CD4-positive, alpha-beta T cell treated with Interleukin-17A for 1 hour (primary cell): ENCODE results near the gene PROSER3.
"Not testable (repeated sequence)": the region's sequence is repeated elsewhere in the genome, so short reads cannot be mapped to it uniquely, and the experiment has no call there.

Experiments used
- DNase-seq: peaks from one replicate; pipeline ENCODE4 v3.0.0-alpha.2; 2020

The PROSER3 gene

DNA sequence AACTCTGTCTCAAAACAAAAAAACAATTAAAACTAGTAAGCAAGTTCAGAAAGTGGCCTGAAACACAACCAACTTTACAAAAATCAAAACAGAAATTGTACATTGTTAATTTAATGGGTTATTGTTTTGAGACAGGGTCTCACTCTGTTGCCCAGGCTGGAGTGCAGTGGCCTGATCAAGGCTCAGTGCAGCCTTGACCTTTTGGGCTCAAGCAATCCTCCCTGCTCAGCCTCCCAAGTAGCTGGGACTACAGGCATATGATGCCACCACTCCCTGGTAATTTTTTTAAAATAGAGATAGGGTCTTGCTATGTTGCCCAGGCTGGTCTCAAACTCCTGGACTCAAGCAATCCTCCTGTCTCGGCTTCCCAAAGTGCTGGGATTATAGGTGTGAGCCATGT, 37.6 kb downstream of the PROSER3 start:
- DNase-seq = not testable (repeated sequence)

DNA sequence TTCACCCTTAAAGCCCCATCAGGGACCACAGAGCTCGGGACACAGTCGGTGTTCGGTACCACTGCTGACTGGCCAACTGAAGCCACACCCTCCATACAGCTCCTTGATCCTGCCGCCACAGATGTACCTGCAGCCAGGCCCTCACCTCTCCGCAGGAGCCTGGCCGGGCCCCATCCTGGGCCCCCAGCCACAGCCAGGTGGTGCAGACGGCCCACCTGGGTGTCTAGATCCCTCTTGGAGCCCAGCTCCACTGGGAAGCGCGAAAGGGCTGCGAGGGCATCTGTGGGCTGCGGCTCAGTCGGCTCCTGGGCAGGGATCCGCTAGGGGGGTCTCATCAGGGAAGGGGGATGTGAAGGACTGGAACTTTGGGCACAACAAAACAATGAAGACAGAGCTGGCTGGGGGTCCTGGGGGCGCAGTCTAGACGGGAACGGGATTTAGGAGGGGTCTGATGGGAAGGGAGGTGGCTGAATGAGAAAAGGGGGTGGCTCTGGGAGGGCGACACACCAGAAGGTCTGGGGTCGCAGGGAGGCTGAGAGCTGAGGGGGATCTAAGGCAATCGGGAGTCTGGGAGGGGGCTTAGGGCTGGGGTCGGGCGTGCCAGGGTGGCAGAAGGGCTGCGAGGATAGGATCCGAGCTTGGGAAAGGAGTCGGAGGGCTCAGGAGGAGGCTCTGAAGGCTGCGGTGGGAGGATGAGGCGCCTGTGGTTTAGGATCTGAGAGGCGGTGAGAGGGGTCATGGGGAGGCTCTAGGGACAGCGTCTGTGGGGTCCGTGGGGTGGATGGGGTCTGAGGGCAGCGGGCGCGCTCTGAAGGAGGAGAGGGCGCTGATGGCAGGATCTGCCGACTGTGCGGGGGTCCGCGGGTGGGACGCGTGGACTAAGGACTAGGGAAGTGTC, 38.9 kb downstream of the PROSER3 start:
- DNase-seq = no peak

DNA sequence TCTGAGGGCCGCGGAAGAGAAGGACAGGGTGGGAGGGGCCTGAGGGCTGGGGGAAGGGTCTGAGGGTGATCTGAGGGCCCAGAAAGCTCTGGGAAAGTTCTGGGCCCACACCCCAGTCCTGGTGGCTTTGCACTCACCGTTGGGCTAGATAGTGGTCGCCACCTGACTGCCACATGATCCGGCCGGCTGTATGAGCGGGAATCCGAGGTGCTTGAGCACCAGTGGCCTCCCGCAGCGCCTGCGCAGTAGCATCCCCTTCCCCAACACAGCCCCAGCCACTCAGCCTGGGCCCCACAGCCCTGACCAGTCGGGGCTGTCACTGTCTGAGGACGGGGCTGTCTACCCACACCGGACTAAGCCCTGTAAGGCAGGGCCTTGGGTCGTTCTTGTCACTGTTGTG, 39.7 kb downstream of the PROSER3 start:
- no peak for DNase-seq

DNA sequence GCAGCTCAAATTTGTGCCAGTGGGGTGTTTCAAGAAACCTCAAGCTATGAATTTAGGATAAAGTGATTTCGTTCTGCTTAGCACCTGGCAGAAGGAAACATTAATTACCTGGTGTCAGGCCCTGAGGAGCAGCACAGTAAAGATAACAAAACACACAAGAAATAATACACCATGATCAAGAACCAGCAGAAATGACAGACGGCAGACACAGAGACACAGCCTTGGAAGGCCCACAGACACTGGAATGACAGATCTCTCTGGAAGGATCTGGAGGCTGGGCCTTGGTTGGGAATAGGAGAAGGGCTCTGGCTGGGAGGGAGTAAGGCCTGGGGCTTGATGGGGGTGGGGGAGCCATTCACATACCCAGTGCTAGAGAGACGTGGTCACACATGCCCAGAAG, 43.9 kb downstream of the PROSER3 start:
- DNase-seq = no peak

DNA sequence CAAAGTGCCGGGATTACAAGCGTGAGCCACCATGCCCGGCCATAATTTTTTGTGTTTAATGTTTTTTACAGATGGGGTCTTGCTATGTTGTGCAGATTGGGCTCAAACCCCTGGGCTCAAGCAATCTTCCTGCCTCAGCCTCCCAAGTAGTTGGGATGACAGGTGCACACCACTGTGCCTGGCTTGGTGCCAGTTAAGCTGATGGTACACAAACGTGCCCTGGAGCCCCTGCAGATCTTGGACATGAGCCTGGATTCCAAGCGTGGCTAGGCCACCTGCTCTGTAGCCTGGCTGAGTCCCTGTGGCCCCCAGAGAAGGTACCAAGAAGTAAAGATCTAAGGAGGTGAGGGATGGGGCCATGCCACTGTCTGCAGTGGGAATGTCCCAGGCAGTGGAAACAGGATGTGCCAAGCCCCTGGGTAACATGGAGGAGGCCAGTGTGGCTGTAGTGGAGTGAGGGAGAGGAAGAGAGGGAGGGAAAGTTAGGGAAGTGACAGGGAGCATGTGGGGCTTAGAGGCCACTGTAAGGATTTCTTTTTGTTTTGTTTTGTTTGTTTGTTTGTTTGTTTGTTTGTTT, 47.6 kb downstream of the PROSER3 start:
- no peak for DNase-seq

DNA sequence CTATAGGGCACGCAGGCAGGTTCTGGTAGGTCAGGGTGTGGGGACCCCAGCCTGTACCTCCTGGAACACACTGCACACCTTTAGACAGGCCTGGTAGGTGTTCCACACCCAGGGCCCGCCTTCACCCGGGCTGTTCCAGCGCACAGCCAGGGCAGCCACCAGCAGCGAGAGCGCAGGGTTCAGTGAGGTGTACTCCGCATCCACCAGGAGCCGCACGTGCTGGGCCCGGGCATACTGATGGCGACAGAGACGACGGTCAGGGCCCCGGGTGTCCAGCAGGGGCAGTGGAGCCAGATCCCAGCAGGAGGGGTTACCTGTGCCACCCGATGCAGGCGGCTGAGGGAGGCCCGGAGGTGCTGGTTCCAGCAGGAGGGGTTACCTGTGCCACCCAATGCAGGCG, 48.6 kb downstream of the PROSER3 start:
- DNase-seq = no peak

DNA sequence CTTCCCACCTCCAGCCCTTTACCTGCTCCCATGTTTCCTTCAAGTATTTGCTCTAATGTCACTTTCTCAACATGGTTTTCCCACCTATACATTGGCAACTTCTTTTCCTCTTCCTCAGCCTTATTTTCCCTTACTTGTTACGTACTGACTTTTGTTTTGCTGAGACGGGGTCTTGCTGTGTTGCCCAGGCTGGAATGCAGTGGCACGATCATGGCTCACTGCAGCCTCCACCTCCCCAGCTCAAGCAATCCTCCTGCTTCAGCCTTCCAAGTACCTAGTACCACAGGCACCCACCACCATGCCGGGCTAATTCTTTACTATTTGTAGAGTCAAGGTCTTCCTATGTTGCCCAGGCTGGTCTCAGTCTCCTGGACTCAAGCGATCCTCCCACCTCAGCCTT, 49.7 kb downstream of the PROSER3 start:
- DNase-seq = no peak

DNA sequence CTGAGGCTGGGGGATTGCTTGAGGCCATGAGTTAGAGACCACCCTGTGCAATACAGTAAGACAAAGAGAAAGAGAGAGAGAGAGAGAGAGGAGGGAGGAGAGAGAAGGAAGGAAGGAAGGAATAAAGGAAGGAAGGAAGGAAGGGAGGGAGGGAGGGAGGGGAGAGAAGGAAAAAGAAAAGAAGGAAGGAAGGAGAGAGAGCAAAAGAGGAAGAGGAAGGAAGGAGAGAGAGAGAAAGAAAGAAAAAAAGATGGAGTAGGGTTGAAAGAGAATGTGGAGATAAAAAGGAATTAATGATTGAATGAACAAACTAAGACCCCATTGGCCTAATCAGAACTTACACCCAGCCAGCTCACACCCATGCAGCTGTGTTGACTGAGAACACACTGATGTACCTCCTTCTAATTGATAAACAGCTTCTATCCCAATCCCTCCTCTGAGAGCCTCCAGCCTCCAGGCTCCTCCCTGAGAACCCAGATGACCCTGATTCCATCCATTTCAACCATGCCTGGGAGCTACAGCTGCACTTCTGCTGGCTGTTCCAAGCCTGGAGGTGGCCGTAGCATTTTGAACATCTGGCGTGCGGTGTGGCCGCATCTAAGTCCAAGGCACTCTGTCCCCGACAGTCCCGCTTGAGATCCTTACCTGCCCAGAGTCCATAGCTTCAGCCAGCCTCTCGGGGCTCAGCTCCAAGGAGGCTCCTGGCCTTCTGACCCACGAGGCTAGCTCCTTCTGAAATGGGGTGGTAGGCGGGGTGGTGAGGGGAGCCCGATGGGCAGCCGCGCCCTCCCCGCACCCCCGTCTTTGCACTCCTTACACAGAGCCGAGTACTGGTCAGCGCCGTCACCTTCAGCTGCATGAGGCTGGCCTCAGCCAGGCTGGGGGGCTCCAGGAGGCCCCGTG, 53.6 kb downstream of the PROSER3 start:
- DNase-seq = no peak

DNA sequence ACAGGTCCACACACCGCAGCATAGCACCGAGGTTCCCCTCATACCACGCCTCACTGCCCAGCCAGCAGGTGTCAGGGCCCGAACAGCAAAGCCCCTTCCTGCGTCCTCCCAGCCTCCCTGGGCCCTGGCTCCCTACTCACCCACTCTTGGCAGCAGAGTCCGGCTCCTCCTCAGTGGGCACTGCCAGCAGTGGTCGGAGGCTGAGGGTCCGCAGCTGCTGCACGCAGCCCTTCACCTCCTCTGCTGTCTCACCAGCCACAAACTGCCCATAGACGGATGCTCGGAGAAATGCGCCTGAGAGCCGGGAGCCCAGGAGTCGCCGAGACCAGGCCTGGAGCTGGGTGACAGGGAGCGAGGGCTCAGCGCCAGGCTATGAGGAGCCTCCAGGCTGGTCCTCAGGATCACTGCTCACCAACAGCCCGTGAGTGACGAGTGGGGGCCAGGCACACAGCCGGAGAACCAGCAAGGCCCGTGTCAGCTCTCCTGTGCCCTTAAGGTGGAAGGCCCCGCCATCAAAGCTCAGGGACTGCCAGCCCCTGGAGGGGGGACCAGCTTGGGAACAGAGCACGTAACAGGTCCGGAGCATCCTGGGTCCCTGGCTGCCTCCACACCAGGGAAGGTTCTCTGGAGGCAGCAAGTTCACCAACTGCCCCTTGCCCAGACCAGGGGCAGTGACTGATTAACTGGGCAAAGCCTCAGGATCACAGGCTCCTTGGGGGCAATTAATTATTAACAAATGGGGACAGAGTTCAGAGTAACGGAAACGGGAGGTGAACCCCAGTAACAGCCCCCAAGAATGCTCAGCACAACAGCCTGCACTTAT, 54.5 kb downstream of the PROSER3 start, which contains the start of gene PRODH2:
Gene PRODH2 (minus strand): TSS at position 626 of the 823 bp plus-strand sequence. CDS start 40 bp downstream, at position 586.
- DNase-seq = no peak

DNA sequence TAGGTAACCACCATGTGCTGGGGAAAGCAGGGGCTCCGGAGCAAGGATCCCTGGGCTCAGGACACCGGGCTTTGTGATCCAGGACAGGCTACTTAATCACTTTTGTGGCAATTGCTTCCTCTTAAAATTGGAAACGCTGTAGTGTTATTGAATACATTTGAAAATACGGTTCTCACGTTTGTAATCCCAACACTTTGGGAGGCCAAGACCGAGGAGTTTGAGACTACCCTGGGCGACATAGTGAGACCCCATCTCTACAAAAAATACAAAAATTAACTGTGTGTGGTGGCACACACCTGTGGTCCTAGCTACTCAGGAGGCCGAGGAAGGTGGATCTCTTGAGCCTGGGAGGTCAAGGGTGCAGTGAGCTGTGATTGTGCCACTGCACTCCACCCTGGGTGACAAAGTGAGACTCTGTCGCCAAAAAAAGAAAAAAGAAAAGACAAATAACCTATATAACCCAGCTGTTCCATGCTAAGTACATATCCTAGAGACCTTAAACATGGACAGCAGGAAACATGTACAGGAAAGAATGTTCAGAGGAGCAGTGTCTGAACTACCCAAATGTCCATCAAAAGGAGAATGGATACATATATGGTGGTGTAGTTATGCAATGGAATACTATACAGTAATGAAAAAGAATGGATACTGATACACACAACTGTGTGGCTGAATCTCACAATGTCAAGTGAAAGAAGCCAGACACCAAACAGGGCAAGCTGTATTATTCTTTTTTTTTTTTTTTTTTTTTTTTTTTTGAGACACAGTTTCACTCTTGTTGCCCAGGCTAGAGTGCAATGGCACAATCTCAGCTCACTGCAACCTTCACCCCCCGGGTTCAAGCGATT, 55.3 kb downstream of the PROSER3 start:
- no peak for DNase-seq

DNA sequence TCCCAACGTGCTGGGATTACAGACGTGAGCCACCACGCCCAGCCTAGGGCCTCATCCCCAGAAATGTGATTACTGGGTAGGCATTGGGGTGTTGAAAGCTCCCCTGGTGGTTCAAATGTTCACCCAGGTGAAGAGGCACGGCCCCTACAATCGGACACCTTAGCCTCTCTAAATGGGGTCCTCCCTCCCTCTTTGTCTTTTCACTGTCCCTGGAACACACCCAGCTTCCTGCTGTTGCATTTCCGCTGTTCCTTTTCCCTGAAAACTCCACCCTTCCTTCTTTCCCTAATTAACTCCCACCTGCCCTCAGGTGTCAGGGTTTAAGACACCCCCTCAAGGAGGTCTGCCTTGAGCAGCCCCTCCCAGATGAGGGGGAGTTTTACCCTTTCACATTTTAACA, 58.3 kb downstream of the PROSER3 start:
- DNase-seq = no peak

DNA sequence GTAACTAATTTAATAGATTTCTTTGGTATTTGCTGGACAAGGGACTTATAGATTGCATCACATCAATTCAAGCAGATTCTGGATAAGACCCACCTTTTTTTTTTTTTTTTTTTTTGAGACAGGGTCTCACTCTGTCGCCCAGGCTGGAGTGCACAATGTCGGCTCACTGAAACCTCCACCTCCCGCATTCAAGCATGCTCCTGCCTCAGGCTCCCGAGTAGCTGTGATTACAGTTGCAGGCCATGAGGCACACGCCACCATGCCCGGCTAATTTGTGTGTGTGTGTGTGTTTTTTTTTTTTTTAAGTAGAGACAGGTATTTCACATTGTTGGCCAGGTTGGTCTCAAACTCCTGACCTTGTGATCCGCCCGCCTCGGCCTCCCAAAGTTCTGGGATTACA, 58.9 kb downstream of the PROSER3 start:
- no peak for DNase-seq

DNA sequence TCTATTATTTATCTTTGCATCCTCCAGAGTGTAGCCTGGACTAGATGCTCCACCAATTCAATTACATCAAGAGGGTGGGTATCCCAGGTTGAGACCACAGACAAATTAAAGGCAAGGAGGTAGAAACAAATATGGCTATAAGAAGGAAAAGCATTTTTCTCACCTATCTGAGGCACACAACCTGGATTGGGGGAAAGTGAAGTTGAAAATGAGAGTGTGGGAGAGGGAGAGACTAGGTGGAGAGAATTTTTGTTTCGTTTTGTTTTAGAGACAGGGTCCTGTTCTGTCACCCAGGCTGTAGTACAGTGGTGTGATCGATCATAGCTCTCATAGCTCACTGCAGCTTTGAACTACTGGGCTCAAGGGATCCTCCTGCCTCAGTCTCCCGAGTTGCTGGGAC, 60.5 kb downstream of the PROSER3 start:
- DNase-seq = no peak
